ENCODE data around the gene CPNE4.

DNA sequence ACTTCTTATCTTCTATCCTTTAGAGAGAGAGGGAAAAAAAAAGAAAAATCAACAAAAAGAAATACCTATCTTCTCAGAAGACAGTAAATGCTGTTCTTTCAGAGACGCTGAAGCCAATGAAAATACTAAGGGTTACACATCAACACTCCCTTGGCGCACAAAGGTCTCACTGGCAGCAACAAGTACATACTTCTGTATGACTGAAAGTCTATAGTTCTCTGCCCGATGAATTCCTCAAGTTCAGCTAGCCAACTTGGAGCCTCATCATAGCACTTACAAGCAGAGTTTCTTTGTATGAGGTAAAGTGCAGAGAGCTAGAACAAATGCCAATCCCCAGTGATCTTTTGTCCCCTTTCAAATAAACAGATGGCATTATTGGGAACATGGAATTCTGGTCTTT, 62.7 kb downstream of the CPNE4 start:
- TF ChIP-seq, protein P1, sequence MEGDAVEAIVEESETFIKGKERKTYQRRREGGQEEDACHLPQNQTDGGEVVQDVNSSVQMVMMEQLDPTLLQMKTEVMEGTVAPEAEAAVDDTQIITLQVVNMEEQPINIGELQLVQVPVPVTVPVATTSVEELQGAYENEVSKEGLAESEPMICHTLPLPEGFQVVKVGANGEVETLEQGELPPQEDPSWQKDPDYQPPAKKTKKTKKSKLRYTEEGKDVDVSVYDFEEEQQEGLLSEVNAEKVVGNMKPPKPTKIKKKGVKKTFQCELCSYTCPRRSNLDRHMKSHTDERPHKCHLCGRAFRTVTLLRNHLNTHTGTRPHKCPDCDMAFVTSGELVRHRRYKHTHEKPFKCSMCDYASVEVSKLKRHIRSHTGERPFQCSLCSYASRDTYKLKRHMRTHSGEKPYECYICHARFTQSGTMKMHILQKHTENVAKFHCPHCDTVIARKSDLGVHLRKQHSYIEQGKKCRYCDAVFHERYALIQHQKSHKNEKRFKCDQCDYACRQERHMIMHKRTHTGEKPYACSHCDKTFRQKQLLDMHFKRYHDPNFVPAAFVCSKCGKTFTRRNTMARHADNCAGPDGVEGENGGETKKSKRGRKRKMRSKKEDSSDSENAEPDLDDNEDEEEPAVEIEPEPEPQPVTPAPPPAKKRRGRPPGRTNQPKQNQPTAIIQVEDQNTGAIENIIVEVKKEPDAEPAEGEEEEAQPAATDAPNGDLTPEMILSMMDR (IDR thresholded peaks at IDR 0.05 in 8 of 11, conservative IDR thresholded peaks at IDR 0.05 in 3 of 11): no peak
- no peak for TF ChIP-seq POLR2A (IDR thresholded peaks at IDR 0.05)
